HG03558 (cell line): ENCODE measurements around the gene FCN1.

Experiments
- ATAC-seq: cut with Tn5 transposase; IDR thresholded peaks from one replicate; pipeline ENCODE4 v1.9.1; 2021; ENCODE audit warnings: moderate number of reproducible peaks; ENCODE audit not compliant: unreplicated experiment; ENCODE audit errors: extremely low read depth

Gene FCN1

GRCh38 chr9:134918646-134919045 is 934 bp upstream of the FCN1 start:
- ATAC-seq = no peak

- ATAC-seq = no peak
Observed at GRCh38 chr9:134916161-134916665, 1.5 kb downstream of the FCN1 start.

- no peak for ATAC-seq
Observed at GRCh38 chr9:134915046-134915985, 2.4 kb downstream of the FCN1 start.

- no peak for ATAC-seq
Observed at GRCh38 chr9:134914501-134914834, 3.2 kb downstream of the FCN1 start.

GRCh38 chr9:134913713-134914500 is 3.8 kb downstream of the FCN1 start:
- no peak for ATAC-seq

- no peak for ATAC-seq
Observed at GRCh38 chr9:134913041-134913712, 4.5 kb downstream of the FCN1 start.

GRCh38 chr9:134912126-134912840 is 5.4 kb downstream of the FCN1 start:
- ATAC-seq = no peak

- ATAC-seq = no peak
Observed at GRCh38 chr9:134909511-134910481, 7.9 kb downstream of the FCN1 start.

- ATAC-seq = no peak
Observed at GRCh38 chr9:134908524-134909309, 9.0 kb downstream of the FCN1 start.

- ATAC-seq = no peak
Observed at GRCh38 chr9:134902936-134903335, 14.8 kb downstream of the FCN1 start.

- ATAC-seq = no peak
Observed at GRCh38 chr9:134899818-134900217, 17.9 kb downstream of the FCN1 start.

GRCh38 chr9:134899168-134899567 is 18.5 kb downstream of the FCN1 start:
- ATAC-seq = no peak

GRCh38 chr9:134898319-134898718 is 19.4 kb downstream of the FCN1 start:
- ATAC-seq = no peak

GRCh38 chr9:134897584-134898170 is 20.0 kb downstream of the FCN1 start:
- ATAC-seq = no peak

GRCh38 chr9:134896834-134897583 is 20.7 kb downstream of the FCN1 start:
- ATAC-seq = no peak

GRCh38 chr9:134895908-134896833 is 21.5 kb downstream of the FCN1 start:
- no peak for ATAC-seq
